Nasal cavity respiratory epithelium epithelial cell of viscerocranial mucosa (primary cell): ENCODE data around the gene FLOT2. TPM values are rescaled to one million over a fixed set of nuclear protein-coding genes. Genes with fewer than 3 reads are reported as not detected.

ENCODE experiments used
- total RNA-seq: library from RNA; depleted of rRNA; stranded (reverse); fragments of >200 nt; gene quantifications from 2 replicates; pipeline ENCODE4 v1.2.3, GENCODE V29; 2014

FLOT2 gene
- 16.1 and 60.9 TPM in 2 replicates for total RNA-seq

GRCh38 chr17:28896884-28897768 is at the start of gene FLOT2:
Gene FLOT2 (minus strand): TSS chr17:28897733. CDS start chr17:28897574, 159 bp downstream.

GRCh38 chr17:28902819-28903545 is 5.4 kb upstream of the FLOT2 start, which contains the start of gene DHRS13:
Gene DHRS13 (minus strand): TSS chr17:28903079. CDS start chr17:28902944, 135 bp downstream.

GRCh38 chr17:28854457-28855335 is 42.8 kb downstream of the FLOT2 start, which contains the start of gene ERAL1:
Gene ERAL1 (plus strand): TSS chr17:28855016. CDS start chr17:28855035, 19 bp downstream.

GRCh38 chr17:28842282-28843012 is 55.1 kb downstream of the FLOT2 start, which contains the start of gene FAM222B:
Gene FAM222B (minus strand): TSS chr17:28842790. CDS start chr17:28766667, 76,123 bp downstream.

Other genes starting within 250 kb of the FLOT2 start
- gene SDF2, start 235.8 kb downstream of the FLOT2 start, total RNA-seq, result 35.7 and 43.7 TPM in 2 replicates
- 29.4 and 62.4 TPM in 2 replicates for gene SUPT6H, start 235.5 kb downstream of the FLOT2 start, total RNA-seq
- gene PROCA1, start 185.8 kb downstream of the FLOT2 start, total RNA-seq, result under 0.01 and 0.71 TPM in 2 replicates
- 46.3 and 50.2 TPM in 2 replicates for gene RAB34, start 179.9 kb downstream of the FLOT2 start, total RNA-seq
- gene RPL23A, start 177.7 kb downstream of the FLOT2 start, total RNA-seq, result 810 and 816 TPM in 2 replicates
- 5.0 and 7.2 TPM in 2 replicates for gene TLCD1, start 171.5 kb downstream of the FLOT2 start, total RNA-seq
- 2.7 and 2.8 TPM in 2 replicates for gene NEK8, start 168.9 kb downstream of the FLOT2 start, total RNA-seq
- 58.4 and 59.9 TPM in 2 replicates for gene TRAF4, start 153.7 kb downstream of the FLOT2 start, total RNA-seq
- 1.7 and 13.5 TPM in 2 replicates for gene FAM222B, start 54.9 kb downstream of the FLOT2 start, total RNA-seq
- 22.9 and 35.0 TPM in 2 replicates for gene ERAL1, start 42.7 kb downstream of the FLOT2 start, total RNA-seq
- 7.9 and 10.0 TPM in 2 replicates for gene DHRS13, start 5.3 kb upstream of the FLOT2 start, total RNA-seq
- 4.1 and 19.7 TPM in 2 replicates for gene PHF12, start 53.8 kb upstream of the FLOT2 start, total RNA-seq
- gene SEZ6, start 108.3 kb upstream of the FLOT2 start, total RNA-seq, result not detected in 2 replicates
- 0.28 and 1.0 TPM in 2 replicates for gene PIPOX, start 145.4 kb upstream of the FLOT2 start, total RNA-seq